Lower leg skin (tissue), 4 donors: ENCODE measurements around the gene FAM53B. TPM values are rescaled to one million over a fixed set of nuclear protein-coding genes. Genes with fewer than 3 reads are reported as not detected.

Experiments
- DNase-seq, 2 donors: peaks; one replicate each; pipeline ENCODE4 v3.0.0-alpha.2; 2019; ENCODE audit warnings: low spot score in 2 of 2
- H3K4me3 ChIP-seq: fragments of 200-600 bp; sonication (generic); 2 replicates; pipeline ENCODE4 v1.5.1; 2017; ENCODE audit warnings: mild to moderate bottlenecking, low read depth; ENCODE audit not compliant: poor library complexity, severe bottlenecking
- POLR2A ChIP-seq, 2 donors: fragments of 450-650 bp; IDR thresholded peaks; one replicate each; pipeline ENCODE4 v1.6.1; 2016 to 2017; ENCODE audit warnings: antibody characterized with exemption in 2 of 2, mild to moderate bottlenecking in 1 of 2, moderate library complexity in 1 of 2
- WGBS, 2 donors: methylation state at CpG; one replicate each; pipeline ENCODE4 v1.1.5; 2018; 5-methylcytosine and 5-hydroxymethylcytosine counted together
- intact Hi-C: fragments of 100-400 bp; cut with DNase I; formaldehyde crosslinking; loops from one replicate; pipeline ENCODE4 v1.15.0; 2023; ENCODE audit warnings: low total_unique reads
- total RNA-seq, 4 donors: library from RNA; depleted of rRNA; stranded (reverse); fragments of >200 nt; gene quantifications; one replicate each; pipeline ENCODE4 v1.1.0, GENCODE V29; 2016
- TF ChIP-seq, protein P1 (sequence below), 3 donors: fragments of 450-650 bp; IDR thresholded peaks; one replicate each; pipeline ENCODE4 v1.5.1; 2016; ENCODE audit warnings: antibody characterized with exemption in 3 of 3, mild to moderate bottlenecking in 3 of 3, moderate library complexity in 2 of 3

FAM53B gene
- total RNA-seq, 4 donors from 2014 or later: 41.5 to 69.1 (median 58.2) TPM

DNA sequence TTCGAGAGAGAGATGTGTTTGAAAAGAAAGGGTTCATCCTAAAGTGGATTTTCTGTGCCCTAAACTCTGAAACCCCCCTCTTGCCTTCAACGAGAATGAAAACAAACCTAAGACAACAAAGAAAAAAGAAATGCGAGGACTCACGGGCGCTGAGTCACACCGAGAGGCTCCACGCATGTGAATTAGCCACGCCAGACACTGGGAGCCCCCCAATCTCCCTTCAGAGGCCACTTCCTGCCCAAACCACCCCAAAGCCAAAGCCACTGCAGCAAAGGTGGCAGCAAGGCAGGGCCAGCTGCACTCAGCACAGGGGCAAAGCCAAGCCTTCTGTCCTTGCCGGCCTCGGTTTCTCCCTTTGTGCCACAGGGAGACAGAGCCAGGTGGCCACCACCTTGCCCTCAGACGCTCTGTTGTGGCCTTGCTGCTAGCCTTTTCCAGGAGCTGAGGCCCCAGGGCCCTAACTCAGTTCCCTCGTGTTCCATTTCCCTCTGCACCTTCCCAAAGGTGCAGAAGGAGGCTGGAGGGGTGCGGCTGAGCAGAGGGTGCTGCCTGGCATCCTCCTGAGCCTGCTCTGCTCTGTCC lies 93.3 kb downstream of the FAM53B start:
- H3K4me3 ChIP-seq: no peak overlapping the region
- TF ChIP-seq, protein P1, sequence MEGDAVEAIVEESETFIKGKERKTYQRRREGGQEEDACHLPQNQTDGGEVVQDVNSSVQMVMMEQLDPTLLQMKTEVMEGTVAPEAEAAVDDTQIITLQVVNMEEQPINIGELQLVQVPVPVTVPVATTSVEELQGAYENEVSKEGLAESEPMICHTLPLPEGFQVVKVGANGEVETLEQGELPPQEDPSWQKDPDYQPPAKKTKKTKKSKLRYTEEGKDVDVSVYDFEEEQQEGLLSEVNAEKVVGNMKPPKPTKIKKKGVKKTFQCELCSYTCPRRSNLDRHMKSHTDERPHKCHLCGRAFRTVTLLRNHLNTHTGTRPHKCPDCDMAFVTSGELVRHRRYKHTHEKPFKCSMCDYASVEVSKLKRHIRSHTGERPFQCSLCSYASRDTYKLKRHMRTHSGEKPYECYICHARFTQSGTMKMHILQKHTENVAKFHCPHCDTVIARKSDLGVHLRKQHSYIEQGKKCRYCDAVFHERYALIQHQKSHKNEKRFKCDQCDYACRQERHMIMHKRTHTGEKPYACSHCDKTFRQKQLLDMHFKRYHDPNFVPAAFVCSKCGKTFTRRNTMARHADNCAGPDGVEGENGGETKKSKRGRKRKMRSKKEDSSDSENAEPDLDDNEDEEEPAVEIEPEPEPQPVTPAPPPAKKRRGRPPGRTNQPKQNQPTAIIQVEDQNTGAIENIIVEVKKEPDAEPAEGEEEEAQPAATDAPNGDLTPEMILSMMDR (IDR thresholded peaks at IDR 0.05): no peak
- TF ChIP-seq POLR2A (IDR thresholded peaks at IDR 0.05): no peak
- no peak for DNase-seq
- intact Hi-C loops: no loop called here
- 86 to 88% methylated on average over 13 of the region's 13 CpGs for WGBS, 2 donors

DNA sequence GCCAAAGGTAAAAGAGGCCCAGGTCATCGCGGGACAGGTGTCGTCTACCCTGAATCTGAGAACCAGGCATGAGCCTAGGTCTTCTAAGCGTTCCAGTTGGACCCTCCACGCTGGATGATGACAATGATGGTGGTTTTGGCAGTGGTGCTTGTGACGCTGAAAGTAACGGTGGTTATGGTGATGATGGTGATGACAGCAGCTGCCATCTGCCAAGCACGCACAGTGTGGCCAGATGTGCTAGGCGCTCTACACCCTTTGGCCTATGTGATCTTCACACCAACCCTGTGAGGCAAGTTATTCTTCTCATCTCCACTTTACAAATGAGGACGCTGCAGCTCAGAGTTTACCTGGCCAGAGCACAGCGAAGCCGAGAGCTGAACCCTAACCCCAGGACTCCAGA lies 93.9 kb downstream of the FAM53B start:
- H3K4me3 ChIP-seq: no peak overlapping the region
- 88 to 95% methylated on average over 12 of the region's 12 CpGs for WGBS, 2 donors
- no peak for DNase-seq
- intact Hi-C loops: no loop called here
- TF ChIP-seq POLR2A (IDR thresholded peaks at IDR 0.05): no peak
- TF ChIP-seq, protein P1 (IDR thresholded peaks at IDR 0.05): no peak

DNA sequence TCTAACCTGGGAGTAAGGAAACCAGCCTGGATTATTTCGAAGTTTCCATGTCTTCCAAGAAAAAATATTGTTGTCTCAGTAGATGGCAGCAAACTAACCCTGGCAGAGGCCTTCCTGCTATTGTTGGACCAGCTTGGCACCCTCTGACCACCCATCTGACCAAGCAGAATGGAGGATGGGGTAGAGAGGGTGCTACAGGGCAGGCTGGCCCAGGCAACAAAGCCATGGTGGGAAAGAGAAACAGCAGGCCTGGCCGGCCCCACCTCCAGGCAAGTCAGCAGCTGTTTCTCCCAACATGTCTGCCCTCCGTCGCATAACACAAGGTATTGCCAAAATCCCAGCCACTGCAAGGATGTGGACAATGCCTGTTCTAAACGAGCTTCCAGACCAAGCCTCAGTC lies 95.0 kb downstream of the FAM53B start:
- TF ChIP-seq, protein P1 (IDR thresholded peaks at IDR 0.05): no peak
- TF ChIP-seq POLR2A (IDR thresholded peaks at IDR 0.05): no peak
- 23 to 39% methylated on average over 5 of the region's 5 CpGs for WGBS, 2 donors
- no peak overlapping the region for H3K4me3 ChIP-seq
- intact Hi-C loops: no loop called here
- no peak for DNase-seq

DNA sequence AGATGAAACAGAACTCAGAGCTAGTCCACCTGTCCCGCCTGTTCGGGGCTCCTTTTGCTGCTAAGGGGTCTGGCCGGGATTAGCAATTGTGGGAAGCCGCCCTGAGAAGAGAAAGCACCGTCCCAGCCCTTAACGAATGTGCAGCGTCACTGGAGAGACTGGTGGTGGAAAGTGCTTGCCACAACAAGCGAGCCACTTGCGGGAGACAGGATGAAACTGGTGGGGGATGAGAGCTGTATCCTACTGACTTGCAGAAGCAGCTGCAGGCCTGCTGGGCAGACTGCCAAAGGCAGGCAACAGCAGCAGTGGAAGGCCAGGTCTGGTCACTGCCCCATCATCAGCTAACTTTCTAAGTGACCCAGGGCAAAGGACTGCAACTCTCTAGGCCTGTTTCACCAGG lies 95.4 kb downstream of the FAM53B start:
- no peak for DNase-seq

DNA sequence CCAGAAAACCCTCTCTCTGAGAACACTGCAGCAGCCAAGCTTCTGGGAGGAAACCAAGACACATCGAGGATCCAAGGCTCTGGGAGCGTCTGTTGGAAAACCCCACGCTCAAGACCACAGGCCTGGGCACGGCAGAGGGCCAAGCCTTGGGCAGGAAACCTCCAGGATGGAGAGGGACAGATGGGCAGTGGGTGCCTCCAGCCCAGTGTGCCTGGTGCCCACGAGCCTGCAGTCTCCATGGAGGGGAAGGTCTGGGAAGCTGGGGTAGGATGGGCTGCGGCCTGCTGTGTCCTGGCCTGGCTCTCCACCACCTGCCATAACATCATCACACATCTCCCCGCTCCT lies 96.1 kb downstream of the FAM53B start:
- TF ChIP-seq, protein P1 (IDR thresholded peaks at IDR 0.05): no peak
- TF ChIP-seq POLR2A (IDR thresholded peaks at IDR 0.05): no peak
- intact Hi-C loops: no loop called here
- DNase-seq: no peak
- 10 to 31% methylated on average over 4 to 7 of the region's 7 CpGs for WGBS, 2 donors
- H3K4me3 ChIP-seq: no peak overlapping the region

More for the DNA sequence above, 95.4 kb downstream of the FAM53B start:
- intact Hi-C loops: no loop called here
- no peak for TF ChIP-seq POLR2A (IDR thresholded peaks at IDR 0.05)
- TF ChIP-seq, protein P1 (IDR thresholded peaks at IDR 0.05): no peak
- no peak overlapping the region for H3K4me3 ChIP-seq
- WGBS, 2 donors: 31 to 43% methylated on average over 9 of the region's 9 CpGs
